HUES48 (cell line): ENCODE data around the gene DMD.

Source experiments
- H3K27ac ChIP-seq: one replicate; pipeline ENCODE4 v1.7.0; 2013; ENCODE audit warnings: low read depth, low read length, inconsistent platforms
- H3K27me3 ChIP-seq: 2 replicates; pipeline ENCODE4 v1.6.1; 2013; ENCODE audit warnings: mild to moderate bottlenecking, low read length; ENCODE audit not compliant: control insufficient read depth, insufficient read depth
- H3K36me3 ChIP-seq: 2 replicates; pipeline ENCODE4 v1.6.1; 2013; ENCODE audit warnings: low read length; ENCODE audit not compliant: control insufficient read depth, insufficient read depth
- H3K4me1 ChIP-seq: 2 replicates; pipeline ENCODE4 v1.6.1; 2013; ENCODE audit warnings: mild to moderate bottlenecking, low read length; ENCODE audit not compliant: control insufficient read depth, insufficient read depth
- H3K4me3 ChIP-seq: 2 replicates; pipeline ENCODE4 v1.5.1; 2013; ENCODE audit warnings: mild to moderate bottlenecking, low read depth, low read length
- H3K9ac ChIP-seq: 2 replicates; pipeline ENCODE4 v1.6.1; 2013; ENCODE audit warnings: mild to moderate bottlenecking, low read depth, low read length, moderate library complexity
- H3K9me3 ChIP-seq: 2 replicates; pipeline ENCODE4 v1.6.1; 2013; ENCODE audit warnings: low read length; ENCODE audit not compliant: control insufficient read depth, insufficient read depth

The DMD gene

DNA sequence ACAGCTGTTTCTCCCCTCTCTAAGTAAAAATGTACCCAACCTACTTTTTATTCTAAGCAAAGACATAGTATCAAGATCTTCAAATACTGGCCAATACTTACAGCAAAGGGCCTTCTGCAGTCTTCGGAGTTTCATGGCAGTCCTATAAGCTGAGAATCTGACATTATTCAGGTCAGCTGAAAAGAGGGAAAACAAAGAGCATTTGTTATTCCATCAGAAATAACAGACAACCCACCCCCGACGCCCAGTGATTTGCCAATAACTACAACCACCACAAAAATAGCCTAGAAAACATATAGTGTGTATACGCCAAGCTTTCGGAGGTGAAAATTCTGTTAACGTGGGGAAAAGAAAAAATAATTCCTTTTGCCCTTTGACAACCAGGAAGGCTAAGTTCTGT lies 1988.4 kb downstream of the DMD start:
- Histone ChIP-seq H3K36me3 (no peaks in the 10 kb centered on the region), H3K9ac (no peak overlapping the region), H3K27ac (no peak overlapping the region), H3K27me3 (no peaks in the 10 kb centered on the region), H3K4me1 (peaks cover 3% of the 10 kb centered on the region; the same call in 1 of the 2 replicates), H3K4me3 (no peak overlapping the region), H3K9me3 (no peaks in the 10 kb centered on the region)

DNA sequence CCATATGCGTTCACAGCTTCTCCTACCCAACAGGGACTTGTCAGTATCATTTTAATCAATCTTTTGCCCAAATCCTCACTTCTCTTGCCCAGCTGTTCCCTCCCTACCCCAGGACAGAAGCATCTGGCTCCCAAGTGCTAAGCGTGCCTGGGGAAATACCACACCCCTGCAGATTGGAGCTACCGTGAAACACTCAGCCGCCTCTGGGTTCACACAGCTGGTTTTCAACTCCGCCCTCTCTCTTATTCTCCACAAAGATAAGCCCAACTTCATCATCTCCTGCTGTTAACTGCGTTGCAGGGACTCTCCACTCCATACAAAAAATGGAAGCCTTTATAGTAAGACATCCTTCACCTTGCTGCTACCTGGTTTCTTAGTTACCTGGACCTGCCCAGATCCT lies 1992.2 kb downstream of the DMD start:
- H3K4me3 ChIP-seq, result no peak overlapping the region
- H3K4me1 ChIP-seq, result peaks cover 3% of the 10 kb centered on the region; the same call in 1 of the 2 replicates
- H3K27me3 ChIP-seq, result no peaks in the 10 kb centered on the region
- H3K36me3 ChIP-seq, result no peaks in the 10 kb centered on the region
- H3K9ac ChIP-seq, result no peak overlapping the region
- H3K27ac ChIP-seq, result no peak overlapping the region
- no peaks in the 10 kb centered on the region for H3K9me3 ChIP-seq

DNA sequence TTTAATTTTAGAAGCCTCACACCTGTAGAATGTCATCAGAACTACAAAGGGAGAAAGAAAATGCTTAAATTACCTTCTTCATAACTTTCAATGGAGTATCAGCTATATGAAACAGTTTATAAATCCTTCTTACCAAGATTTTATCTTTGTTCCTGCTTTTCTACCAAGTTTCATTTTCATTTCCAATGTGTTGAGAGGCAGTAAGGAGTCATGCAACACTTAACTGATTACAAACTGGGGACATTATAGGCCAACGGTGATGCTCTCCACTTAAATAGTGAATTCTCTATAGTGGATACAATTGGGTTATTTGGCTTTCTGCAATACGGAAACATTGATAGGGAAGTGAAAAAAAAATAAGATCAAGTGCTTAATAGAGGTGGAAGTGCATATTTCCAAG lies 1994.3 kb downstream of the DMD start:
- Histone ChIP-seq H3K9me3 (no peaks in the 10 kb centered on the region), H3K27me3 (no peaks in the 10 kb centered on the region), H3K4me1 (peaks cover 8% of the 10 kb centered on the region; the same call in 1 of the 2 replicates), H3K9ac (no peak overlapping the region), H3K36me3 (no peaks in the 10 kb centered on the region), H3K4me3 (no peak overlapping the region), H3K27ac (no peak overlapping the region)

DNA sequence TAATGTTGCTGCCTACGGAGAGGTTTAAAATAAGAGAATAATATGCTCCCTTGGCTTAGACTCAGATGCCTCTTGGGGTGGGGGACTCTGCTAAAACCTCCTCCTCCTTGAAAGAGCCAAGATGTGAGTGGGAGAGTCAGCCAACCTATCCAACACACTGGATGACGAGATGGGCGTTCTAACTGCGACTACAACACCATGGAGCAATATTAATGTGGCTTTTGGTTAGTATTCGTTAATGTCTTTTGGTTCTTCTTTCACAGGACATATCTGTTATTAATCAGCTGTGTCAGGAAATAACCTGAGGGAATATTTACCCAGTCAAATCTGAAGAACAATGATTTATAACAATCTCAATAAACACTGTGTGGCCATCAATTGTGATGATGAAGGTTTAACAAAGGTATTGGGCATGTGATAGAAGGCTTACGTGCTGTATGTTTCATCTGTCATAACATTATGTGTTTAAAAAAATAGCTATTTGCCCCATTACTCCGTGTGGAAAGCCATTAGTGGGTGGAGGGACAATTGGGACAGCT lies 1996.0 kb downstream of the DMD start:
- H3K9ac ChIP-seq, result no peak overlapping the region
- H3K9me3 ChIP-seq, result no peaks in the 10 kb centered on the region
- peaks cover 13% of the 10 kb centered on the region for H3K4me1 ChIP-seq
- H3K4me3 ChIP-seq, result no peak overlapping the region
- no peaks in the 10 kb centered on the region for H3K27me3 ChIP-seq
- H3K27ac ChIP-seq, result no peak overlapping the region
- no peaks in the 10 kb centered on the region for H3K36me3 ChIP-seq

DNA sequence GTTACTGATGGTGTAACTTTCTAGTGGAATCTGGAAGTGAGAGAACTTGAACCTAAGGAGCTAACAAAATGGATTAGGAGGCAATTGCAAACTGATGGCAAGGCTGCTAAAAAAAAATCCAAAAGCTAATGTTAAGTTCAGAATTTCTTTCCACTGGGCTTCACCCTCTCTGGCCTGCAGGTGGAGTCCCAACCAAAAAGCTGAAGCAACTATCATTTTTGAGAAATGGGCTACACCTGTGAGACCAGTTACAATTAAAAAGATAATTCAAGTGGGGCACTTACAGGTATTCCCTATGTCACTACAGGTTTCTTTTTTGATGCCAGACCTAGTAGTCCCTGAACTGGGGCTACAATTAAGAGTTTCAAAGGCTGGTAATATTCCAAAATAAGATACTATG lies 1997.4 kb downstream of the DMD start:
- no peaks in the 10 kb centered on the region for H3K27me3 ChIP-seq
- H3K27ac ChIP-seq, result no peak overlapping the region
- no peak overlapping the region for H3K9ac ChIP-seq
- no peaks in the 10 kb centered on the region for H3K9me3 ChIP-seq
- H3K4me1 ChIP-seq, result peaks cover 23% of the 10 kb centered on the region
- no peak overlapping the region for H3K4me3 ChIP-seq
- 0 out of 2 replicates have a peak, but pooled peaks cover under 1% of the 10 kb centered on the region for H3K36me3 ChIP-seq

DNA sequence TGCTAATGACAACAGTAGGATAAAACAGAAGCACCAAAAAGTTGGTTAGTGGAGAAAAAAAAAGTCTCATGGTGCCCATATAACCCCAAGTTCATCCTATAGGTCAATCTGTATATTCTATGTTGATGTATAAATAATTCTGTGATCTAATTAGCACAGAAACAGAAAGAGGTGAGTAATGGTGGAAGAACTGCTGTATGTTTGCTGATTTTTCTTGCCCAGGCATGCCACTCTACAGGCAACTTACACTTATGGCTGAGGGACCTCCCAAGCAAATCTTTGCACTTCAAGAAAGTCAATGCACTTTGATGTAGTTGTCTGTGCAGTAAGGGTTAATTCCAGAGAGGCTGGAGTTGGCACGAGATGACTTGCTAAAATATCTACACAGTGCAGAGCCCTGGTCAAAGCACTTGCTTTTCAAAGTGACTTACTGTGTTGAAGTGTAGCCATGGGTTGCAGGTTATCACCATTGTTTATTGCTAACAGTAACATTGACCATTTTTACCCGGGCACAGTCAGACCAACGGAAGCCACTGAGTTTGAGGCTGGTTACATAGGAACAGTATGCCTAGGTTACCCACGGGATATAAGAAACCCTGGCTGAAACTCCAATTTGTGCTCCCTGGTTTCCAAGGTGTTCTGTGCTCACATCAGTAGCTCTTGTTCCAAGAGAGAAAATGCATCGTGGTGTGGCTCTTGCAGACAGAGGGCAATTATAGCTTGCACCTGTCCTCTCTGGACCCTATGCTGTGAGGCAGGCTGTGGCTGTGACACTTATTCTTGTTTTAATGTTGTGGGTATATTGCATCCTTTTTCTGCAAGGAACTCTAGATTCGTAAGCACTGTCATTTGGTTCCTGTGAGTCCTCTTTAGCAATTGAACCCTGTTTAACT lies 1998.2 kb downstream of the DMD start:
- Histone ChIP-seq H3K9me3 (no peaks in the 10 kb centered on the region), H3K4me1 (peaks cover 24% of the 10 kb centered on the region), H3K4me3 (no peak overlapping the region), H3K27me3 (no peaks in the 10 kb centered on the region), H3K27ac (no peak overlapping the region), H3K9ac (no peak overlapping the region), H3K36me3 (0 out of 2 replicates have a peak, but pooled peaks cover 4% of the 10 kb centered on the region)

DNA sequence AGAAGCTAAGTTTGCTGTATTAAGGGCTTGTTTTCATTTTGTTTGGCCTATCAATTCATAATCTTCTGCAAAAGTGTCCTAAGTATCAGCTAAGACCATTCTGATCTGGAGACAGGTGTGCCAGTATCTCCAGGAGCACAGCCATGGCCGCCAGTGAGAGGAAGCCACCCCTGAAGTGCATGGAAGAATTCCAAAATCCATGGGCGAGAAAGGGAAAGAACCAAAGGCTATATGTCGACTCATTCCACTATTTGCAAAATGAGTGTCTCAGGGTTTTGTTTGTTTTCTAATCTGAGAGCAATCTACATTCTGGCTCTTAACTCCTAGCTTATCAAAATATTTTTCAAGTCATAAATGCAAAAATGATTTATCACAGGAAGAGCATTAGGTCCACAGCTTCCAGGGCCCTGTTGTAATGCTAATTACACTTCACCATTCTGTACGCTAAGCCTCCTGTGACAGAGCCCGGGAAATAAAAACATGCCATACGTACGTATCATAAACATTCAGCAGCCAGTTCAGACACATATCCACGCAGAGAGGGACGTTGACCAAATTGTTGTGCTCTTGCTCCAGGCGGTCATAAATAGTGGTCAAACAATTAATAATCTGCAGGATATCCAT lies 2002.2 kb downstream of the DMD start:
- H3K36me3 ChIP-seq, result peaks cover 10% of the 10 kb centered on the region; the same call in 1 of the 2 replicates
- no peaks in the 10 kb centered on the region for H3K9me3 ChIP-seq
- H3K9ac ChIP-seq, result no peak overlapping the region
- H3K27me3 ChIP-seq, result no peaks in the 10 kb centered on the region
- H3K4me3 ChIP-seq, result no peak overlapping the region
- H3K4me1 ChIP-seq, result peaks cover 24% of the 10 kb centered on the region
- H3K27ac ChIP-seq, result no peak overlapping the region

DNA sequence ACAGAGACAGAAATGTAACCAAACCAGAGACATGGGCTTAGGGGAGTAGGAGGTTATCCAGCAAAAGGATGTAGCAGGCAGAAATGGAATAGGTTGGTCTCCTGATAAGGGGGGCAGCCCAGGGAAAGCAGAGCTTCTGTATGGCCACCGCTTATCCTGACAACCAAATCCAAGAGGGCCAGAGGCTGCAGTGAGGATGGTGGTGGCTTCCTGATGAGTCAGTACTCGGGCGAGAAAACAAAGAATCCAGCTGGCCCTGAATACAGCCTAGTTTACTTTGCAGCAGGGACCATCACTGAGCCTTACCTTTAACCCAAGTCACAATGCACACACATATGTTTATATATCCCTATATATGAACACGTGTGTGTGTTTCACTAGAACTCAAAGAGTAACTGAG lies 2009.8 kb downstream of the DMD start:
- peaks cover 30% of the 10 kb centered on the region for H3K4me1 ChIP-seq
- no peaks in the 10 kb centered on the region for H3K27me3 ChIP-seq
- H3K4me3 ChIP-seq, result no peak overlapping the region
- H3K36me3 ChIP-seq, result peaks cover 7% of the 10 kb centered on the region; the same call in 1 of the 2 replicates
- H3K9ac ChIP-seq, result no peak overlapping the region
- no peaks in the 10 kb centered on the region for H3K9me3 ChIP-seq
- H3K27ac ChIP-seq, result no peak overlapping the region

DNA sequence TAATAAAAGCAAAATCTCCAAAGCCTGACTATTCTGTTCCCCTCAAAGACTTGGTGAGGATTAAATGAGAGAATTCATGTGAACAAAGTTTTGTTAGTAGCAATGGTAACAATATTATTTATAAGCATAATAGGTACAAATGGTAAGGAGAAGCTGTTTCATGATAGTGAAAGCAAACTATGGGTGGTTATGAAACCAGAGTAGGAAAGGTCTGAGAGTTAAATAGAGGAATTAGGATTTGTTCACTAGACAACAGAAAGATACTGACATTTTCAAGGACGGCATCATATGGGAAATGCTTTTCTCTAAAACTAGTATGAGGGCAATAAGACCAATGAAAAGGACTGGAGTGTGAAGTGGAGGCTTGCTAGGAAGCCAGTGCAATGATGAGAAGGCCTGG lies 2010.9 kb downstream of the DMD start:
- Histone ChIP-seq H3K9ac (no peak overlapping the region), H3K4me3 (no peak overlapping the region), H3K27me3 (no peaks in the 10 kb centered on the region), H3K36me3 (no peaks in the 10 kb centered on the region), H3K4me1 (peaks cover 30% of the 10 kb centered on the region), H3K27ac (no peak overlapping the region), H3K9me3 (no peaks in the 10 kb centered on the region)

DNA sequence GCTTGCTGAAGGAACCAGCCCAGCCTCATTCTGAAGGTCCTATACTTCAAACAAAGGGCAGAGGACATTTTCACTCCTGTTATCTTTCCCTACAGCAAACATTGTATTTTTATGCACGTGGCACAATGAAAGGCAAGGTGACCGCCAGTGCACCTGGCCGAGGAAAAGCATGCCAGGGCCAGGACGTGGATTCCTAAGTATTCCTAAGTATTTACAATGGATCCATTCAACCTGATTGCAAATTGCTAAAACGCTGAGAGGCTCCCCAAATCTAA lies 2011.6 kb downstream of the DMD start:
- no peak overlapping the region for H3K27ac ChIP-seq
- no peaks in the 10 kb centered on the region for H3K36me3 ChIP-seq
- H3K9me3 ChIP-seq, result no peaks in the 10 kb centered on the region
- H3K4me3 ChIP-seq, result no peak overlapping the region
- H3K9ac ChIP-seq, result no peak overlapping the region
- H3K4me1 ChIP-seq, result peaks cover 30% of the 10 kb centered on the region
- no peaks in the 10 kb centered on the region for H3K27me3 ChIP-seq
